ENCODE results near the gene EXOC6. TPM values are rescaled to one million over a fixed set of nuclear protein-coding genes. Genes with fewer than 3 reads are reported as not detected.
A peak's percentile ranks its signal among the peaks of the same experiment; 100 is the strongest.

EXOC6 gene
- total and polyA plus RNA-seq, 10 of the 15 experiments (the other 5 are each of a cell fraction or from before 2014, with no cell fraction given), result 7.6 to 53.8 (median 13.3) TPM

- ChIA-PET RAD21 (ENCODE audit: unreplicated experiment) (no interaction called here), SMC1A (ENCODE audit: uncharacterized antibody, unreplicated experiment) (interaction anchor here (0.6 to 1.4 kb wide), 5 partner anchors 13 to 35 kb away, joined by 3 to 5 read pairs (median 3); no protein-coding TSS in a partner anchor), POLR2A (interaction anchor here (1.0 kb wide), 1 partner anchor 18 kb away, joined by 3 read pairs; no protein-coding TSS in a partner anchor), CTCF (interaction anchor here (0.7 to 4.7 kb wide), 3 partner anchors 8 to 168 kb away, joined by 3 to 34 read pairs (median 4); no protein-coding TSS in a partner anchor)
- Histone ChIP-seq H3K4me3 (no peak overlapping the region), H3K9ac (ENCODE audit: control insufficient read depth, insufficient read depth, low read length) (no peak overlapping the region), H4K20me1 (ENCODE audit: control insufficient read depth, insufficient read depth) (no peaks in the 10 kb centered on the region), H3K36me3 (ENCODE audit: control insufficient read depth in 2 of 2, insufficient read depth in 2 of 2, low read length in 1 of 2) (no peaks in the 10 kb centered on the region), H3K27me3 (replicated peaks in 1 of 2; ENCODE audit: control insufficient read depth in 2 of 2, insufficient read depth in 2 of 2, low read length in 1 of 2) (no peaks in the 10 kb centered on the region), H2AFZ (ENCODE audit: control insufficient read depth, low read depth, low read length) (no peak overlapping the region), H3K4me1 (ENCODE audit: control insufficient read depth, insufficient read depth, low read length) (peaks cover 17% of the 10 kb centered on the region), H3K27ac (ENCODE audit: control insufficient read depth, insufficient read depth) (no peak overlapping the region), H3K9me3 (replicated peaks; ENCODE audit: control insufficient read depth, insufficient read depth, low read length) (no peaks in the 10 kb centered on the region; the same call in 1 of the 3 replicates), H3K79me2 (ENCODE audit: control insufficient read depth, insufficient read depth, low read length) (no peaks in the 10 kb centered on the region), H3K4me2 (ENCODE audit: control insufficient read depth, insufficient read depth) (peak overlapping the region; percentile 65; the same call in 1 of the 2 replicates)
- ATAC-seq (no peak), FAIRE-seq (no peak), DNase-seq (ENCODE audit: low read depth, low spot score) (no peak)
- in situ Hi-C loops (cut with MboI) (no loop called here), intact Hi-C loops (cut with micrococcal nuclease; ENCODE audit: unreplicated experiment) (no loop called here)
- 69% methylated on average over 2 of the region's 2 CpGs for WGBS (ENCODE audit: insufficient coverage, insufficient replicate concordance, low lambda C conversion rate, missing lambda C conversion rate)
- TF ChIP-seq POLR2AphosphoS5 (IDR thresholded peaks at IDR 0.05; ENCODE audit: low read length), result no peak
- no peak for TF ChIP-seq TARDBP (IDR thresholded peaks at IDR 0.05; ENCODE audit: borderline replicate concordance)
- no peak for TF ChIP-seq NR2C1 (IDR thresholded peaks at IDR 0.05)
- no peak for TF ChIP-seq BMI1 (IDR thresholded peaks at IDR 0.05; ENCODE audit: borderline replicate concordance)
- TF ChIP-seq MYB (IDR thresholded peaks at IDR 0.05; ENCODE audit: borderline replicate concordance, low read depth, low read length), result no peak
- TF ChIP-seq CTCF (IDR thresholded peaks at IDR 0.05 in 2 of 3, conservative IDR thresholded peaks at IDR 0.05 in 1 of 3; ENCODE audit: control insufficient read depth in 2 of 3, extremely low read depth in 1 of 3, insufficient read depth in 1 of 3, low read depth in 3 of 3, low read length in 3 of 3), result no peak
- no peak for TF ChIP-seq HDAC6 (IDR thresholded peaks at IDR 0.05; ENCODE audit: unreplicated experiment)
- no peak for TF ChIP-seq USF2 (IDR thresholded peaks at IDR 0.05; ENCODE audit: borderline replicate concordance, low read depth, low read length)
- no peak for TF ChIP-seq ZNF384 (IDR thresholded peaks at IDR 0.05; ENCODE audit: borderline replicate concordance, low read depth, low read length)
- no peak for TF ChIP-seq MYC (IDR thresholded peaks at IDR 0.05; ENCODE audit: insufficient read depth, insufficient read length, insufficient replicate concordance, low read length, severe bottlenecking)
- TF ChIP-seq MAX (IDR thresholded peaks at IDR 0.05; ENCODE audit: low read depth, low read length), result no peak
- TF ChIP-seq NKRF (conservative IDR thresholded peaks at IDR 0.05), result no peak
- TF ChIP-seq STAT1 (conservative IDR thresholded peaks at IDR 0.05), result no peak
- no peak for TF ChIP-seq TBL1XR1 (IDR thresholded peaks at IDR 0.05; ENCODE audit: low read depth, low read length)
- no peak for TF ChIP-seq KLF5 (IDR thresholded peaks at IDR 0.05; ENCODE audit: partially characterized antibody)
- TF ChIP-seq ZZZ3 (IDR thresholded peaks at IDR 0.05; ENCODE audit: control insufficient read depth, insufficient read length, low read depth), result no peak
- no peak for TF ChIP-seq FOXM1 (IDR thresholded peaks at IDR 0.05; ENCODE audit: low read depth, low read length)
- BruUV-seq (replicated peaks), result no TSS peak
Observed at GRCh38 chr10:92850185-92850584, 1.9 kb downstream of the EXOC6 start.
